CD4-positive, alpha-beta T cell treated with Interleukin-21 for 1 hour (primary cell): Measurements from ENCODE around the gene OSBPL7.

Source experiments
- DNase-seq: peaks from one replicate; pipeline ENCODE4 v3.0.0-alpha.2; 2020

Gene OSBPL7

GRCh38 chr17:47820033-47820789 lies 1.4 kb downstream of the OSBPL7 start:
- no peak for DNase-seq

- no peak for DNase-seq
Observed at GRCh38 chr17:47819475-47819874, 2.1 kb downstream of the OSBPL7 start.

GRCh38 chr17:47818002-47818695 lies 3.4 kb downstream of the OSBPL7 start:
- DNase-seq, result no peak

GRCh38 chr17:47816947-47817346 lies 4.6 kb downstream of the OSBPL7 start:
- DNase-seq, result no peak

- no peak for DNase-seq
Observed at GRCh38 chr17:47816111-47816735, 5.4 kb downstream of the OSBPL7 start.

- DNase-seq, result no peak
Observed at GRCh38 chr17:47815106-47815918, 6.3 kb downstream of the OSBPL7 start.

GRCh38 chr17:47813512-47814031 lies 8.0 kb downstream of the OSBPL7 start:
- no peak for DNase-seq

GRCh38 chr17:47813077-47813476 lies 8.5 kb downstream of the OSBPL7 start:
- DNase-seq, result no peak

- no peak for DNase-seq
Observed at GRCh38 chr17:47812146-47812920, 9.3 kb downstream of the OSBPL7 start.

GRCh38 chr17:47811709-47812108 lies 9.9 kb downstream of the OSBPL7 start:
- no peak for DNase-seq

- DNase-seq, result no peak
Observed at GRCh38 chr17:47810901-47811635, 10.5 kb downstream of the OSBPL7 start.

- peak; percentile 48 for DNase-seq
Observed at GRCh38 chr17:47810200-47810821, 11.3 kb downstream of the OSBPL7 start.

GRCh38 chr17:47808830-47809480 lies 12.6 kb downstream of the OSBPL7 start:
- DNase-seq, result no peak

- no peak for DNase-seq
Observed at GRCh38 chr17:47808036-47808829, 13.4 kb downstream of the OSBPL7 start.

- DNase-seq, result no peak
Observed at GRCh38 chr17:47807421-47807820, 14.2 kb downstream of the OSBPL7 start.

GRCh38 chr17:47806913-47807255 lies 14.7 kb downstream of the OSBPL7 start:
- no peak for DNase-seq

GRCh38 chr17:47806026-47806912 lies 15.3 kb downstream of the OSBPL7 start:
- DNase-seq, result no peak

GRCh38 chr17:47804461-47804860 lies 17.1 kb downstream of the OSBPL7 start:
- no peak for DNase-seq
